DMS153 (cell line): ENCODE data around the gene RCSD1.

ENCODE experiments used
- DNase-seq: peaks from one replicate; lab custom pipeline; 2025; lab: John Stamatoyannopoulos, UW

The RCSD1 gene

GRCh38 chr1:167617153-167618147 lies 12.6 kb upstream of the RCSD1 start:
- no peak for DNase-seq

- no peak for DNase-seq
These were observed 11.7 kb upstream of the RCSD1 start for GRCh38 chr1:167618366-167618765.

GRCh38 chr1:167618789-167619188 lies 11.2 kb upstream of the RCSD1 start:
- no peak for DNase-seq

- no peak for DNase-seq
These were observed 10.0 kb upstream of the RCSD1 start for GRCh38 chr1:167620002-167620401.

- no peak for DNase-seq
These were observed 8.2 kb upstream of the RCSD1 start for GRCh38 chr1:167621780-167622313.

GRCh38 chr1:167623951-167624350 lies 6.1 kb upstream of the RCSD1 start:
- no peak for DNase-seq

GRCh38 chr1:167625040-167625823 lies 4.8 kb upstream of the RCSD1 start:
- DNase-seq, result no peak

- no peak for DNase-seq
These were observed 2.5 kb upstream of the RCSD1 start for GRCh38 chr1:167627615-167627864.

- peak; percentile 68 for DNase-seq
These were observed 2.0 kb upstream of the RCSD1 start for GRCh38 chr1:167627865-167628641.

GRCh38 chr1:167628741-167629515 lies 1.1 kb upstream of the RCSD1 start:
- DNase-seq, result no peak

GRCh38 chr1:167630568-167631385 lies 745 bp downstream of the RCSD1 start:
- no peak for DNase-seq

- DNase-seq, result no peak
These were observed 1.4 kb downstream of the RCSD1 start for GRCh38 chr1:167631386-167631935.

- no peak for DNase-seq
These were observed 2.0 kb downstream of the RCSD1 start for GRCh38 chr1:167631936-167632614.

- no peak for DNase-seq
These were observed 3.4 kb downstream of the RCSD1 start for GRCh38 chr1:167633258-167633944.

- DNase-seq, result no peak
These were observed 4.4 kb downstream of the RCSD1 start for GRCh38 chr1:167634435-167634834.

- DNase-seq, result no peak
These were observed 5.2 kb downstream of the RCSD1 start for GRCh38 chr1:167635156-167635648.

- DNase-seq, result no peak
These were observed 5.9 kb downstream of the RCSD1 start for GRCh38 chr1:167635941-167636340.

- DNase-seq, result no peak
These were observed 8.0 kb downstream of the RCSD1 start for GRCh38 chr1:167638064-167638463.

- no peak for DNase-seq
These were observed 10.0 kb downstream of the RCSD1 start for GRCh38 chr1:167640051-167640450.
